ENCODE results near the gene AGPS.

Gene AGPS

GRCh38 chr2:177592397-177592796 lies 199.8 kb downstream of the AGPS start:
- DNase-seq = no peak

GRCh38 chr2:177592945-177593344 lies 200.4 kb downstream of the AGPS start:
- no peak for DNase-seq

GRCh38 chr2:177593402-177593801 lies 200.8 kb downstream of the AGPS start:
- DNase-seq = no peak
